Left ventricle myocardium superior (tissue), 1 donor: ENCODE data around the gene SLC6A9. TPM values are rescaled to one million over a fixed set of nuclear protein-coding genes. Genes with fewer than 3 reads are reported as not detected.

Source experiments
- ATAC-seq: fragments of 200-7000 bp; cut with Tn5 transposase; one replicate; pipeline ENCODE4 v1.9.1; 2020; ENCODE audit warnings: mild to moderate bottlenecking, moderate library complexity
- DNase-seq: peaks from one replicate; pipeline ENCODE4 v3.0.0-alpha.2; 2020
- intact Hi-C: fragments of 100-400 bp; cut with micrococcal nuclease; formaldehyde crosslinking; loops from one replicate; pipeline ENCODE4 v1.11.0; 2022
- total RNA-seq: library from RNA; stranded (reverse); fragmentation: NEBNext Ultra II Directional; extraction: Animal tissue kit (Norgen Biotek cat#: 25700); gene quantifications from one replicate; pipeline ENCODE4 v1.2.1, GENCODE V29; 2021
- donor health status: DM: no; HTN: yes; CAD: no; lungs with severe emphysema.

Gene SLC6A9
- total RNA-seq, 1 donor from 2014 or later: 1.6 TPM

DNA sequence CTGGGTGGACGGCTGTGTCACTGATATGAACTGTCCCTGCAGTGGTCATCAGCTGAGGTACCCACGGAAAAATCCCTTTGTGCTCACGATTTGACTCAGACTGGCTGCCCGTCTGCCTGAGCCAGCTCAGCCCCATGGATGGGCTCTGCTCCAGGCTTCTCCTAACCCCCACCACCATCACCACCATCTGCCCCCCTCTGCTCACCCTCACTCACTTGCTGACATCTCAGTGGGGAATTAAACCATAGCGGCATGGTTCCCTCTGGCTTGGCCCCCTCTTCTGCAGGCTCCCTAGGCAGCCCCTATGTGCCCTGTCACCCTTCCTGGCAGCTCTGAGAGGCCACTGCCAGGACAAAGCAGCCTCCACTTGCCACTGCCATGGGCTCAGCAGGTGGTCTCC is 17.3 kb downstream of the SLC6A9 start:
- ATAC-seq (no peak), DNase-seq (no peak)
- intact Hi-C loops: no loop called here

DNA sequence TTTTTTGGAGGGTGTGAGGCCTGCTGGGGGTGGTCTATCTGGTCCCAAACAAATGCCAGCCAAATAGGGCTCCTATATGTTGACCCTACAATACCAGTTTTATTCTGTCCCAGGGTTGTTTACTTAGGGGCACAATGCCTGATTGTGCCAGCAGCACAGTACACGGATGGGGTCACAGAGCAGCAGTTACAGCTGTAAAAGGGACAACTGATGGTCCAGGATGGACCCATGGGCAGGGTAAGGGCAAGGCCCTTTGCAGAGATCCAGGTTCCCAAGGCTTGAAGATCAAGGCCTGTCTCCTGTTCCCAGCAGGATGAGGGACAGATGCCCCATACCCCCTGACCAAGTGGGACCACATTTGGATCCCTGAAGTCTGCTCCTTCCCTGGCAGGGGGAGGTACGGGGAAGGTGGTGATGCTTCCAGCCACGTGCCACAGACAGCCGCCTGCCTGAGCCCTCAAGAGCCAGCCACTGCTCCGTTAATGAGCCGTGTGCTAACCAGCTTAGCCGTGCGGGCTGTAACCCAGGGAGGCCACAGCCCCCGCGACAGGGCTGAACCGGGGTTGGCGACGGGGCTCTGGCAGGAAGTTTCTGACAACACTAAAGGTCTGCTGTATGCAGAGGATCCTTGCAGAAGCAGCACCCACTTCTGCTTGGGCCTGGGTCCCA is 18.2 kb downstream of the SLC6A9 start:
- intact Hi-C loops: no loop called here
- DNase-seq (no peak), ATAC-seq (no peak)

DNA sequence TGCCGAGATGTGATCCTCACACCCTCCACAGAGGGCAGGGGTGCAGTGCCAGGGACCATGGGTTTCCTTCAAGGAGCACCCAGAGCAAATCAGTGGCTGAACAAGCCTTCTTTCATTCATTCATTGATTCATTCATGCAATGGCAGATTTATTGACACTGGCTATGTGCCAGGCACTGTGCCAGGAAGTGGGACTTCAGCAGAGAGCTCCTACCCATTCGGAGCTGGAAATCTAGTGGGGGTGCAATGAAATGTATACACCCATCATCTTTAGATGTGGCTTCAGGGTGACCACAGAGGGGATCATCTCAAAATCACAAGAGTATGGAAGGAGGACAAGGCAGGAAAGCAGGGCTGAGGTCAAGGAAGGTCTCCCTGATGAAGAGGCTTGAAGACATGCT is 18.9 kb downstream of the SLC6A9 start:
- intact Hi-C loops: no loop called here
- no peak for DNase-seq
- ATAC-seq: no peak

DNA sequence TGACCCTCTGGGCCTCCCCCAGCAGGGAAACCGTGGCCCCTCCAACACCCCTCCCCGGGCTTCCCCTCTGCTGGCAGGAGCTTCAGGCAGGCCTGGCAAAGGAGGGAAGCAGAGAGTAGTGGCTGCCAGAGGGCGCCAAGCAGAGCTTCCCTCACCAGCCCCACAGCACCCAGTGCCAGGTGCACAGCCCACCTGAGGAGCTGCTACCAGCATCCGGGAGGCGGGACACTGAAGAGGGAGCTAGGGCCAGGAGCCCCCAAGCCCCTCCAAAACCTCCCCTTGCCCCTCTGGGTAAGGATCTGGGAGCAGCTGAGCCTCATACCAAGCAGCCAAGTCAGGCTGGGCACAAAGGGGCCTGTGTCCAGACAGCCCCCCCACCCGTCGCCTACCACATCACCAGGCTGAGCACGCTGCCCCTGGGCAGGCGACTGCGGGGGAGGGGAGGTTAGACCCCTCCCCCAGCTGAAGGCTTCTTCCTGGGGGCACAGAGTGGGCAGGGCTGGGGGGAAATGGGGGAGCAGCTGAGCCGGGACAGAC is 20.3 kb downstream of the SLC6A9 start:
- intact Hi-C loops: no loop called here
- no peak for DNase-seq
- no peak for ATAC-seq

DNA sequence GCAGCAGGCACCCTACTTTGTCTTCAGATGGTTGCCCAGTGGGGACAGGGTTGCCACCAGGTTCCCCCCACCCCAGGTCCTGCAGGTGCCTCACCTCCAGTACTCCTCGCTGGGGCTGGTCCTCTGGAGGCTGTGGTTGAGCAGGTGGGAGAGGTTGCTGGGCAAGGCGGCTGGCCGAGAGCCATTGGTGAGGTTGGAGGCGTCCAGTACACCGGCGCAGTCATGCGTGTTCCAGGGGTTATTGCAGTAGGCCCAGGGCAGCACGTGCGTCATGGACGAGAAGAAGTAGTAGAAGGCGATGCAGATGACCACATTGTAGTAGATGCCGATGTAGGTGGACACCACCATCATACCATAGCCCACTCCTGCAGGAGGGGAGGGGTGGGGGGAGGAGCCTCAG is 23.0 kb downstream of the SLC6A9 start:
- ATAC-seq: no peak
- no peak for DNase-seq
- intact Hi-C loops: no loop called here

DNA sequence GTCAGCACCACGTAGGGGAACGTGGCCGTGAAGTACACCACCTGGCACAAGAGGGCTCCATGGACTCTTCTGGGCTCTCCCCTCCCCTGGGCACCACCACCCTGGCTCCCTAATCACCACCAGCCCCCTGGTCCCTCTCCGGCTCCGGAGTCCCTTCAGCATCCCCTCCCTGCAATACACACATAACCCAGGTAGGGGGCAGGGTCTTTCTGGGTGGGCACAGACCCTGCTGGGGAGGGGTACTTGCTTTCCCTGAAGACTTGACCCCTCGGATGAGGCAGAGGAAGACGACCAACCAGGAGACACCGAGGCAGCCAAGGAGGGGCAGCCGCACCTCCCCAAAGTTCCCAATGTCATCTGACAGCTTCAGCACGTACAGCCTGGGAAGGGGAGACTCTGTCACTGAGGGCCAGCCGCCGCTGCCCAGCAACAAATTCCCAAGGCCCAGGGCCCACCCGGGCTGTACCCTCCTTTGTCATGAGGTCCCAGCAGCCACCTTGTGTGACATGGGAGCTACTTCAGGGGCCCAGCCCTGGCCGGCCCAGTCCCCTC is 28.6 kb downstream of the SLC6A9 start:
- ATAC-seq (no peak), DNase-seq (no peak)
- intact Hi-C loops: no loop called here

DNA sequence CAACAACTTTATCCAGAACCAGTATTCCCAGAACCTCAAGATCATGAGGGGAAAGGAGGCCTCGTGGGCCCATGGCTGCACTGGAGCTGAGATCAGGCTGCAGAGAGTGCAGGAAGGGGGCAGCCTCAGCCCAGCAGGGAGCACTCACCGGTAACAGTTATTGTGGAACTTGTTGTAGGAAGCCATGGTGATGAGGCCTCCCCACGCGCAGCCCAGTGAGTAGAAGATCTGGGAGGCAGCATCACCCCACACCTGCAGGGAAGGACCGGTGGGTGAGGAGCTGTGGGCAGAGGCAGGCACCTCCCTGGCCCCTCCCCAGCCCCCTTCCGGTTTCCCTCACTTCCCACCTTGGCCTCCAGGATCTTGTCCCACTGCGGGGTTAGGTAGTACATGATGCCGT is 29.1 kb downstream of the SLC6A9 start:
- ATAC-seq (no peak), DNase-seq (no peak)
- intact Hi-C loops: no loop called here

DNA sequence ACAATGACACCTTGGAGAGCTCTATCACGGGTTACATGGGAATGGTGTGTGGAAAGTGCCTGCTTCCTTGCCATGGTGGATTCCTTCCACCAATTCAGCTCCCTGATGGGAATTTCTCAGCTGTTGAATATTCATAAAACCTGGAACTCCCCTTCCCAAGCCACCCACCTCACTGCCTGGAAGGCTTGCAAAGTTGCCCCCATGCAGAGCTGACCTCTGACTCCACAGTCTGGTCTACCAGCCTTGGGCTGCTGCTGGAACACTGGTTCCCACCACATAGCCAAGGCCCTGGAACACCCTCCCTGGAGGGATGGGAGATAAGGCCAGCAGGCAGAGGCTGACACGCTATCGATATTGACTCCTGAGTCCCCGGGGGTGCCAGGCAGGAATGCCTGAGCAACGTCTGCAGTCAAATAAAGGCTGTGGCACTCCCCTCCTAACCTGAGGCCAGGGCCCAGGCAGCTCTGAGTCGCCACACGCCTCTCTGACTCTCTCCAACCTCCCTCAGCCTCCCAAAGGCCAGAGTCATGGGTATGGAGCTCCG is 31.1 kb downstream of the SLC6A9 start:
- DNase-seq (no peak), ATAC-seq (no peak)
- intact Hi-C loops: no loop called here

DNA sequence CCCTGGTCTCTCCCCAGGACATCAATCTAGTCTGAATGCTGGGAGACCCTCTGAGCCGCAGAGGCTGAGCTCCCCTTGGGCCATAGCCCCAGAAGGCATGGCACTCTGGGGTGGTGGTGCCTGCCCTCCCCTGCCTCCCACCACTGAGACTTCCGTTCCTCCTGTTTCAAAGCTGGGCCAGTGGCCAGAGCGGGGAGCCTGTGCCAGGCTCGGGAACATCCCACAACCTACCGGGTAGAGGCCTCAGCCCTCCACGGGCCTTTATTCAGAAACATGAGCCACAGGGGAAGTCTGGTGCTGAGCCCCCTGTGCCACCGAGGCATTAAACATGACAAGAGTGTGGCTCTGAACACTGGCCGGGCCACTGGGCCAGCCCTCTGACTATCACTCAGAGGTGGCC is 31.8 kb downstream of the SLC6A9 start:
- DNase-seq (no peak), ATAC-seq (no peak)
- intact Hi-C loops: no loop called here

DNA sequence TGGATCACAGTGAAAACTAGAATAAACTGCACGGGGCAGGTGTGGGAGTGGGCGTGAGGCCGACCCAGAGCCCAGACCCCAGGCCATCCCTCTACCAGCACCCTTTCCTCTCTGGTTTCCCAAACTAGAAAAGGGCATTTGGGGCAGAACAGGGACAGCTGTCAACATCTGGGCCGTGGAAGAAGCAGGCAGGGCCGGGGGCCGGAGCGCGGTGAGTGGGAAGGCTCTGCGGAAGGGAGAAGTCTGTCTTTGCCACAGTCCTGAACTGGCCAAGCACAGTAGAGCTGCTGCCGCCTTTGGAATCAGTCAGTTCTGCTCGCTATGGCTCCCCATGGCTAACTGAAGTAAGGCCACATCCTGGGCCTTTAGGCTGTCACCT is 33.3 kb downstream of the SLC6A9 start:
- ATAC-seq: no peak
- intact Hi-C loops: no loop called here
- no peak for DNase-seq

DNA sequence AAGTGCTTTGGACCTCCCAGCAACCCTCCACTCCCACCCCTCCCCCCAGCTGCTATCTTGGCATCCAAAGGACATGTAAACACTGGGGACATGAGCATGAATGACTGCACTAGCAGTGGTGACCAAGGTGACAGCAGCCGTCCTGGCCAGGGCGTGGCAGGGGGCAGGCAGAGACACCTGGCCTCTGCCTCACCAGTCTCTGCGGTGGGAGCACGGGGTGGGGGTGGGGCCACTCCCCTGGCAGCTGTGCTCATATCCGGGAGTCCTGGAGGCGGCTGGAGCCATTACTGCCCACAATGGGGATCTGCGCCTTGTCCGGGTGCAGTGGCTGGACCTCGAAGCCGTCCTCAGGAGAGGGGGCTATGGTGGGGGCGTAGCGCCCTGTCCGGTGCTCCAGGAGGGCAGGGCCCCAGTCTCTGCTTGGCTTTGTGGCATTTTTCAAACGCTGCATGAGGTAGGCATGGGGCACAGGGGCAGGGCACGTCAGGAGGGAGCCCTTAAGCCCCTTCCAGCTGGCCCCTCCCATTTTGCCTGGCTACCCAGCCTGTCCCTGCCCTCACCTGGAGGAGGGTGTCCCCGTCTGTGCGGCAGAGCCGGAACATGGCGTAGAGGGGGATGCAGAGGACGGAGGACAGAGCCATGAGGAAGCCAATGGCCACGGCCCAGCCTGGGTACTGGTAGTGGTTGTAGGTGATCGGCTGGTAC is 33.8 kb downstream of the SLC6A9 start:
- DNase-seq: no peak
- no peak for ATAC-seq
- intact Hi-C loops: no loop called here

DNA sequence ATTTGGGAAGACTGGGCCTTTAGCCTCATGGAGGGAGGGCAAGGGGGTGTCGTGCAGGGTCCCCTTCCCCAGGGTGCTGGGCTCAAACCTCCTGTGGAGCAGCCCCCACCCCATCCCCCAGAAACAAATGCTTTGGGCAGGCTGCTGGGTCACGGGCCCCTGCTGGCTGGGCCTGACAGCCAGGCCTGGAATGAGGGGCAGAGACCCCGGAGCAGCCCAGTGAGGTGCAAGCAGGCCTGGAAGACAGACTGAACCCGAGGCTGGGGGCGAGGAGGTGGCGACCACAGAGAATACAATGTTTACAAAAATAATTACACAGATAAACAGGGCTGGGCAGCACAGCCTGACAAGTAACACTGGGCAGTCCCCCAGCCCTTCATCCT is 34.5 kb downstream of the SLC6A9 start:
- DNase-seq (no peak), ATAC-seq (no peak)
- intact Hi-C loops: no loop called here

DNA sequence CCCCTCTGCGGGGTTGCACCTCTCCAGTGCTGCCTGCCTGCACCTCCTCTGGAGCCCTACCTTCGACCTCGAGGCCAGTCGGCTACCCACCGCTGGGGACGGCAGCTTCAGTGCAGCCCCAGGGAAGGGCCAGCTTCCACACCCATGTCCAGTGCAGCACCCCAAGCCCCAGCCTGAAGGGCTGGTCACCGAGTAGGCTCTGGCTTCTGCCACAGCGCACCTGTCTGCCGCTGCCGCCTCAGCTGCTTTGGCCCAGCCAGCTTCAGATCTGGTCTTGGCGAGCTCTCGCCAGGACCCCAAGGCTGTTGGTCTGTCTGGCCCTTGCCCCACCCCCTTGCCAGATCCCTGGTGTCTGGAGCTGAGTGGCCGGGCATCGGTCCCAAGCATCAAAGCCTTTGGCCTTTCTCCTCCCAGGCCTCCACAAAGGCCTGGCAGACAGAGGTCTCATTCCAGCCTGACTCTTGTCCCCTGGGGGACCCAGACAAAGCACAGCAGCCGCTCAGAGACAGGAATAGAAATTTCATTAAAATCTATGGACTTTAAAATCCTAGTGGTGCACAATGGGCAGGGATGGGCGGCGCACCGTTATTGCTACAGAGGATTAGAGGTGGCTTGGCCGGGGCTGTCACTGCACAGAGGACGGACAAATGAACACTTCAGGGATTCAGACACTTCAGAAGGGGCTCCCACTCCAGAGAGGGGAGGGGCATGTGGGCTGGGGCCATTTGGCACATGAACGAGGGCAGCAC is 35.1 kb downstream of the SLC6A9 start:
- no peak for DNase-seq
- intact Hi-C loops: no loop called here
- ATAC-seq: no peak

DNA sequence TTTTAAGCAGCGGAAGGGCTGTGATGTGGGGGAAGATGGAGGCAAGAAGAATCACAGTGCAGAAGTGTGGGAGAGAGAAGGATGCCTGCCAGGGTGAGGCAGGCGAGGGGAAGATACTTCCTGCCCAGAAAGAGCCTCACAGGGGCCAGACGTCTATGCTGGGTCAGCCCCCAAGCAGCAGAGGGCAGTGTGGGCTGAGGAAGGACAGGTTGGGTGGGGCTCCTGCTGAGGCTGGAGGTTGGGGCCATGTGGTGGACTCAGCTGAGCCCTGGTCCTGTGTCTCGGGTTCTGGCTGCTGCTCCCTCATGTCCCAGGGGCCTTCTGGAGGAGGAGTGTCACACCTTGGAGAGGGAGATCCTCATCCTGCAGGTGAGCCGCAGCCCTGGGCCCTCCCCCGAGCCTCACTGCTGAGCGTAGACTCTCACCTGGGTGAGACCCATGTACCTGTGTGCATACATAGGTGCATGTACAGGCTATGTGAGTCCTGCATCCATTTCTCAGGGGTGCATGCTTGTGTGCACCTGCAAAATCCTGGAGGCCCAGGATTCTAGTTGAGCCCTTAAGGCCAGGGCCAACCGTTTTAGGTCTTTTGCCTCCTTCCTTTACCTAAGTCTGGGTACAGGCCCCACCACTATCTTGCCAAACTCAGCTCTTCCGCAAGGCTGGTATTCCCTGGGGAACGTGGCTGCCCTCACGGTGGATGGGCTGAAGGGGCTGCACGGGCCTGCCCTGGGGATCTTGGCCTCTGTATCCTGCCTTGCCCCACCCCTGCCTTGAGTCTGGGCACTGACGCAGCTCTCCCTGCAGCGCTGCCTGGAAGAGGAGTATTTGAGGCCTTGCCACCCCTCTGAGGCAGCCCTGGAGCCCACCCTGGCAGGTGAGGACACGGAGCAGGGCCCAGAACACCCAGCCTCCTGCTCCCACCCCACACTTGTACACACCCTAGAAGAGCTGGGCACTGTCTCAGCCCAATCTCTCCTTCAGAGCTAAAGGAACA is 36.2 kb downstream of the SLC6A9 start:
- no peak for DNase-seq
- intact Hi-C loops: no loop called here
- no peak for ATAC-seq

DNA sequence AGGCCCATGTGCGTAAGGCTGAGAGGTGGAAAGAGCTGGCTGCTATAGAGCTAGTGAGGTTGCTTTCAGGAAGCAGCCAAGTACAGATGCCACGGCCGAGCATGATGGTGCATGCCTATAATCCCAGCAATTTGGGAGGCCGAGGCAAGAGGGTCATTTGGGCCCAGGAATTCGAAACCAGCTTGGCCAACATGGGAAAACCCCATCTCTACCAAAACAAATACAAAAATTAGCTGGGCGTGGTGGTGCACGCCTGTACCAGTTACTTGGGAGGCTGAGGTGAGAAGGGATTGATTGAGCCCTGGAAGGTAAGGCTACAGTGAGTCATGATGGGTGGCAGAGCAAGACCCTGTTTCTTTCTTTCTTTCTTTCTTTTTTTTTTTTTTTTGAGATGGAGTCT is 37.2 kb downstream of the SLC6A9 start:
- no peak for DNase-seq
- intact Hi-C loops: no loop called here
- no peak for ATAC-seq

DNA sequence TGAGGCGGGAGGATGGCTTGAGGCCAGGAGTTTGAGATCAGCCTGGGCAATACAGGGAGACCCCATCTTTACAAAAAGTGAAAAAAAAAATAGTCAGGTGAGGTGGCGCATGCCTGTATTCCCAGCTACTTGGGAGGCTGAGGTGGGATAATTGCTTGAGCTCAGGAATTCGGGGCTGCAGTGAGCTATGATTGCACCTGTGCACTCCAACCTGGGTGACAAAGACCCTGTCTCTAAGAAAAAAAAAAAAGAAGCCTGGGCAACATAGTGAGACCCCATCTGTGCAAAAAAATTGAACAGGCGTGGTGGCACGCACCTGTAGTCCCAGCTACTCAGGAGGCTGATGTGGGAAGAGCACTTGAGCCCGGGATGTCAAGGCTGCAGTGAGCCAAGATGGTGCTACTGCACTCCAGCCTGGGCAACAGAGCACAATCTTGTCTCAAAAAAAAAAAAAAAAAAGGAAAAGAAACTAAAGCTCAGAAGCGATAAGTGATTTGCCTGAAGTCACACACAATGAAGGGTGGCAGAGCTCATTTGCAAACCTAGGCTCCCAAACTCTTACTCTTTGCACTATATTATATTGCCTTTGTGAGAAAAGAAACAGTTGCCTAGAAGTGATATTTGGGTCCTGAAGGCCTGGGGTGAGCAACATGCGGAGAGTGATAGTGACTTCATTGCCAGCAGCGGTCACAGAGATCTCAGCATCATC is 37.9 kb downstream of the SLC6A9 start:
- ATAC-seq (no peak), DNase-seq (no peak)
- intact Hi-C loops: no loop called here

DNA sequence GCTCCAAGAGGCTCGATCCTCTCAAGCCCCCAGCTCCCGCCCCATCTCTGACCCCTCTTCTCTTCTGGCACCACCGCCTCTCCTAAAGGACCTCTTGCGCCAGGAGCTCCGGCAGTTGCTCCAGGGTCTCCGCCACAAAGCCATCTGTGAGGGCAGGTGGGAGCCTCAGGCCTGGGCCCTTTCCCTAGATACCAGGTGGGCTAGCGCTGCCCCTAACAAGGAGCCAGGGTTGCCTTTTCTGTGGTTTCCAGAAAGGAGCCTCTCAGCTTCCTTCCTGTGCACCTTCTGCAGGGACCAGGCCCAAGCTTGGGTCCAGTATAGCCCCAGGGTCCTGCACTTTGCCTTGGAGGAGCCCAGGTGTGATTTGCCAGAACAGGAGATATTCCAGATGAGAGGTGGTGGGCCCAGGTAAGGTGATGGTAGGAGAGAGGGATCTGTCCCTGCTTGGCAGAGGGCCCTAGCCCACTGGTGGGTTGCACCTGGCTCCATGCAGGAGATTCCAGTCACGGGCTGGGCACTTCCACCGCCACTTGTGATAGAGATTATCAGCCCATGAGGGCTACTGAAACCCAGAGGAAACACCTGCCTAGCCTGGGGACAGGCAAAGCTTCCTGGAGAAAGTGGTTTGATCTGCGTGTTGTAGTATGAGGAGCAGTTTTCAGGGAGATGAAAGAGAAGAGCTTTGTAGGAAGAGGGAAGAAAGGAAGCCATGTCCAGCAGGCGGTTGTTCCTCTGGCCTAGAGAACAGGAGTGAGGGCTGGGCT is 38.8 kb downstream of the SLC6A9 start:
- ATAC-seq (no peak), DNase-seq (no peak)

More for the DNA sequence above, 38.8 kb downstream of the SLC6A9 start:
- intact Hi-C loops: no loop called here
